ENCODE data around the gene ACTN3. TPM values are rescaled to one million over a fixed set of nuclear protein-coding genes. Genes with fewer than 3 reads are reported as not detected.

Gene ACTN3
- polyA plus RNA-seq, 1 donor from 2014 or later: not detected

- Histone ChIP-seq H3F3A (ENCODE audit: insufficient read depth, low read length, poor library complexity, severe bottlenecking) (no peaks in the 10 kb centered on the region), H4K20me1 (ENCODE audit: insufficient read depth) (no peaks in the 10 kb centered on the region), H3K9me2 (ENCODE audit: insufficient read depth, low read length) (no peaks in the 10 kb centered on the region), H2AFZ (ENCODE audit: low read depth, low read length) (no peak overlapping the region), H3K4me3 (ENCODE audit: low read length) (no peak overlapping the region), H3K4me2 (ENCODE audit: low read length) (no peak overlapping the region), H3K36me3 (ENCODE audit: insufficient read depth, low read length) (no peaks in the 10 kb centered on the region), H3K79me2 (replicated peaks; ENCODE audit: insufficient read depth, low read length) (no peaks in the 10 kb centered on the region), H3K27me3 (ENCODE audit: insufficient read depth, low read depth, low read length) (no peaks in the 10 kb centered on the region), H3K9ac (ENCODE audit: low read length) (no peak overlapping the region), H3K27ac (ENCODE audit: low read length) (no peak overlapping the region), H3K9me3 (ENCODE audit: low read length) (no peaks in the 10 kb centered on the region)
- no peak for TF ChIP-seq MXI1 (conservative IDR thresholded peaks at IDR 0.05; ENCODE audit: poor library complexity, severe bottlenecking)
- TF ChIP-seq RAD21 (conservative IDR thresholded peaks at IDR 0.05): no peak
- no peak for TF ChIP-seq EP300 (conservative IDR thresholded peaks at IDR 0.05; ENCODE audit: poor library complexity, severe bottlenecking)
- no peak for TF ChIP-seq CTCF (IDR thresholded peaks at IDR 0.05; ENCODE audit: poor library complexity, severe bottlenecking)
- no peak for TF ChIP-seq TAF1 (IDR thresholded peaks at IDR 0.05; ENCODE audit: low read depth)
- TF ChIP-seq, protein P1, sequence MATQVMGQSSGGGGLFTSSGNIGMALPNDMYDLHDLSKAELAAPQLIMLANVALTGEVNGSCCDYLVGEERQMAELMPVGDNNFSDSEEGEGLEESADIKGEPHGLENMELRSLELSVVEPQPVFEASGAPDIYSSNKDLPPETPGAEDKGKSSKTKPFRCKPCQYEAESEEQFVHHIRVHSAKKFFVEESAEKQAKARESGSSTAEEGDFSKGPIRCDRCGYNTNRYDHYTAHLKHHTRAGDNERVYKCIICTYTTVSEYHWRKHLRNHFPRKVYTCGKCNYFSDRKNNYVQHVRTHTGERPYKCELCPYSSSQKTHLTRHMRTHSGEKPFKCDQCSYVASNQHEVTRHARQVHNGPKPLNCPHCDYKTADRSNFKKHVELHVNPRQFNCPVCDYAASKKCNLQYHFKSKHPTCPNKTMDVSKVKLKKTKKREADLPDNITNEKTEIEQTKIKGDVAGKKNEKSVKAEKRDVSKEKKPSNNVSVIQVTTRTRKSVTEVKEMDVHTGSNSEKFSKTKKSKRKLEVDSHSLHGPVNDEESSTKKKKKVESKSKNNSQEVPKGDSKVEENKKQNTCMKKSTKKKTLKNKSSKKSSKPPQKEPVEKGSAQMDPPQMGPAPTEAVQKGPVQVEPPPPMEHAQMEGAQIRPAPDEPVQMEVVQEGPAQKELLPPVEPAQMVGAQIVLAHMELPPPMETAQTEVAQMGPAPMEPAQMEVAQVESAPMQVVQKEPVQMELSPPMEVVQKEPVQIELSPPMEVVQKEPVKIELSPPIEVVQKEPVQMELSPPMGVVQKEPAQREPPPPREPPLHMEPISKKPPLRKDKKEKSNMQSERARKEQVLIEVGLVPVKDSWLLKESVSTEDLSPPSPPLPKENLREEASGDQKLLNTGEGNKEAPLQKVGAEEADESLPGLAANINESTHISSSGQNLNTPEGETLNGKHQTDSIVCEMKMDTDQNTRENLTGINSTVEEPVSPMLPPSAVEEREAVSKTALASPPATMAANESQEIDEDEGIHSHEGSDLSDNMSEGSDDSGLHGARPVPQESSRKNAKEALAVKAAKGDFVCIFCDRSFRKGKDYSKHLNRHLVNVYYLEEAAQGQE (IDR thresholded peaks at IDR 0.05; ENCODE audit: borderline replicate concordance): no peak
- TF ChIP-seq POLR2AphosphoS5 (IDR thresholded peaks at IDR 0.05): no peak
- TF ChIP-seq SMC3 (conservative IDR thresholded peaks at IDR 0.05; ENCODE audit: poor library complexity): no peak
Measured at GRCh38 chr11:66562907-66563583, 16.3 kb downstream of the ACTN3 start.

DNA sequence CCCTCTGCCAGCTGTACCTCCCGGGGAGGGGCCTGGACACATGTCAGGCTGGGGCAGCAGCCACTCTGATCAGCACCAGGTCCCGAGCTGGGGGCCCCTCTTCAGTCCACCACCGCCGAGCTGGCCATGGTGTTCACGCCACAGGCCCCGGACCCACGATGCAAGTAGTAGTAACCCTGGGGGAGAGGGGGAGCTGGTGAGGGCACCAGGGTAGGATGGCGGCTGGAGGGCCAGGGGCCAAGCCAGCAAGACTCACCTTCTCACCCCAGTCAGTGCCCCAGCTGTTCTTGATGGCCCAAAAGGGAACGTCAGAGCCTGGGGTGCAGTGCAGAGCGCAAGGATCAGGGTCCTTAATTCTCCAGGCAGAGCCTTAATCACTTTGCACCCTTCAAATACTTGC is 17.1 kb downstream of the ACTN3 start:
- Histone ChIP-seq H3K9me2 (ENCODE audit: insufficient read depth, low read length) (no peaks in the 10 kb centered on the region), H2AFZ (ENCODE audit: low read depth, low read length) (no peak overlapping the region), H3K27ac (ENCODE audit: low read length) (no peak overlapping the region), H4K20me1 (ENCODE audit: insufficient read depth) (no peaks in the 10 kb centered on the region), H3K36me3 (ENCODE audit: insufficient read depth, low read length) (no peaks in the 10 kb centered on the region), H3K27me3 (ENCODE audit: insufficient read depth, low read depth, low read length) (no peaks in the 10 kb centered on the region), H3K4me2 (ENCODE audit: low read length) (no peak overlapping the region), H3K9ac (ENCODE audit: low read length) (no peak overlapping the region), H3K9me3 (ENCODE audit: low read length) (no peaks in the 10 kb centered on the region), H3K4me3 (ENCODE audit: low read length) (no peak overlapping the region), H3F3A (ENCODE audit: insufficient read depth, low read length, poor library complexity, severe bottlenecking) (no peaks in the 10 kb centered on the region), H3K79me2 (replicated peaks; ENCODE audit: insufficient read depth, low read length) (no peaks in the 10 kb centered on the region)
- TF ChIP-seq CTCF (IDR thresholded peaks at IDR 0.05; ENCODE audit: poor library complexity, severe bottlenecking) (no peak), POLR2AphosphoS5 (IDR thresholded peaks at IDR 0.05) (no peak), MXI1 (conservative IDR thresholded peaks at IDR 0.05; ENCODE audit: poor library complexity, severe bottlenecking) (no peak), TAF1 (IDR thresholded peaks at IDR 0.05; ENCODE audit: low read depth) (no peak), SMC3 (conservative IDR thresholded peaks at IDR 0.05; ENCODE audit: poor library complexity) (no peak), RAD21 (conservative IDR thresholded peaks at IDR 0.05) (no peak)
- TF ChIP-seq, protein P1 (IDR thresholded peaks at IDR 0.05; ENCODE audit: borderline replicate concordance): no peak

All from neural cell (in vitro differentiated cells).